ENCODE data around the gene ADAMTS9.

- TF ChIP-seq POLR2A (IDR thresholded peaks at IDR 0.05): no peak
- TF ChIP-seq CTCF (IDR thresholded peaks at IDR 0.05 in 4 of 5, conservative IDR thresholded peaks at IDR 0.05 in 1 of 5): no peak
Measured at GRCh38 chr3:64627042-64627441, 60.8 kb downstream of the ADAMTS9 start.
